SU-DHL-6 (cell line): ENCODE data around the gene AHR.

Experiments used
- CTCF ChIP-seq: fragments of 200-600 bp; sonication (generic); IDR thresholded peaks from one replicate; pipeline ENCODE4 v1.5.1; 2017; ENCODE audit warnings: antibody characterized with exemption, mild to moderate bottlenecking, low read length, moderate library complexity; ENCODE audit not compliant: insufficient read depth, poor library complexity, severe bottlenecking
- EZH2phosphoT487 ChIP-seq: fragments of 200-600 bp; sonication (generic), shearing (Covaris generic); conservative IDR thresholded peaks from 2 replicates; pipeline ENCODE4 v1.6.1; 2018; ENCODE audit warnings: mild to moderate bottlenecking, antibody characterized with exemption, low read length, moderate library complexity, mixed read lengths

GRCh38 chr7:17320657-17321056 lies 22.2 kb downstream of the AHR start:
- no peak for TF ChIP-seq CTCF
- no peak for TF ChIP-seq EZH2phosphoT487
